GM18511 (cell line): Measurements from ENCODE around the gene TPX2.

ENCODE experiments used
- ATAC-seq: cut with Tn5 transposase; IDR thresholded peaks from one replicate; pipeline ENCODE4 v1.9.1; 2021; ENCODE audit warnings: mild to moderate bottlenecking, moderate library complexity; ENCODE audit not compliant: unreplicated experiment

The TPX2 gene

GRCh38 chr20:31758521-31758920, 19.4 kb downstream of the TPX2 start:
- ATAC-seq: no peak

GRCh38 chr20:31758991-31759390, 19.9 kb downstream of the TPX2 start:
- no peak for ATAC-seq

GRCh38 chr20:31759836-31760518, 20.9 kb downstream of the TPX2 start:
- no peak for ATAC-seq

- no peak for ATAC-seq
Measured at GRCh38 chr20:31760519-31761240, 21.6 kb downstream of the TPX2 start.

- ATAC-seq: no peak
Measured at GRCh38 chr20:31764641-31765305, 25.7 kb downstream of the TPX2 start.

GRCh38 chr20:31767805-31768204, 28.7 kb downstream of the TPX2 start:
- no peak for ATAC-seq

- no peak for ATAC-seq
Measured at GRCh38 chr20:31769681-31770080, 30.6 kb downstream of the TPX2 start.

- ATAC-seq: no peak
Measured at GRCh38 chr20:31770243-31770642, 31.2 kb downstream of the TPX2 start.

- ATAC-seq: no peak
Measured at GRCh38 chr20:31774408-31774807, 35.3 kb downstream of the TPX2 start.

- no peak for ATAC-seq
Measured at GRCh38 chr20:31780839-31781238, 41.7 kb downstream of the TPX2 start.

- no peak for ATAC-seq
Measured at GRCh38 chr20:31781945-31782344, 42.9 kb downstream of the TPX2 start.

GRCh38 chr20:31784354-31785044, 45.4 kb downstream of the TPX2 start:
- ATAC-seq: no peak

- no peak for ATAC-seq
Measured at GRCh38 chr20:31785089-31785488, 46.0 kb downstream of the TPX2 start.

GRCh38 chr20:31788578-31788977, 49.5 kb downstream of the TPX2 start:
- ATAC-seq: no peak

- ATAC-seq: no peak
Measured at GRCh38 chr20:31790401-31790800, 51.3 kb downstream of the TPX2 start.

- ATAC-seq: no peak
Measured at GRCh38 chr20:31797364-31797763, 58.3 kb downstream of the TPX2 start.

GRCh38 chr20:31801508-31801907, 62.4 kb downstream of the TPX2 start:
- ATAC-seq: no peak

GRCh38 chr20:31803552-31804291, 64.6 kb downstream of the TPX2 start:
- ATAC-seq: no peak

GRCh38 chr20:31806564-31807355, 67.7 kb downstream of the TPX2 start:
- no peak for ATAC-seq

- no peak for ATAC-seq
Measured at GRCh38 chr20:31808481-31808880, 69.4 kb downstream of the TPX2 start.
